Mucosa of rectum (tissue), 2 donors: ENCODE measurements around the gene PAM.

Experiments
- H3K27ac ChIP-seq, 2 donors: one replicate each; pipeline ENCODE4 v1.7.0; 2013; ENCODE audit warnings: inconsistent platforms in 2 of 2, low read depth in 2 of 2, low read length in 2 of 2
- H3K27me3 ChIP-seq, 2 donors: one replicate each; pipeline ENCODE4 v1.7.0; 2013; ENCODE audit warnings: low read length in 2 of 2; ENCODE audit not compliant: control insufficient read depth in 2 of 2, insufficient read depth in 2 of 2
- H3K36me3 ChIP-seq, 2 donors: one replicate each; pipeline ENCODE4 v1.7.0; 2013; ENCODE audit warnings: low read length in 2 of 2; ENCODE audit not compliant: control insufficient read depth in 2 of 2, insufficient read depth in 2 of 2
- H3K4me1 ChIP-seq, 2 donors: one replicate each; pipeline ENCODE4 v1.7.0; 2013; ENCODE audit warnings: low read length in 2 of 2, mild to moderate bottlenecking in 1 of 2; ENCODE audit not compliant: control insufficient read depth in 2 of 2, insufficient read depth in 2 of 2
- H3K4me3 ChIP-seq, 2 donors: one replicate each; pipeline ENCODE4 v1.7.0; 2013; ENCODE audit warnings: low read length in 2 of 2
- H3K9ac ChIP-seq, 2 donors: one replicate each; pipeline ENCODE4 v1.7.0; 2013; ENCODE audit warnings: low read length in 2 of 2, low read depth in 1 of 2, mild to moderate bottlenecking in 1 of 2
- H3K9me3 ChIP-seq, 2 donors: one replicate each; pipeline ENCODE4 v1.7.0; 2013; ENCODE audit warnings: low read length in 2 of 2; ENCODE audit not compliant: control insufficient read depth in 2 of 2
- donor health status: healthy.
- donor health status: Normal muscosa, but diverticular disease.

Gene PAM

DNA sequence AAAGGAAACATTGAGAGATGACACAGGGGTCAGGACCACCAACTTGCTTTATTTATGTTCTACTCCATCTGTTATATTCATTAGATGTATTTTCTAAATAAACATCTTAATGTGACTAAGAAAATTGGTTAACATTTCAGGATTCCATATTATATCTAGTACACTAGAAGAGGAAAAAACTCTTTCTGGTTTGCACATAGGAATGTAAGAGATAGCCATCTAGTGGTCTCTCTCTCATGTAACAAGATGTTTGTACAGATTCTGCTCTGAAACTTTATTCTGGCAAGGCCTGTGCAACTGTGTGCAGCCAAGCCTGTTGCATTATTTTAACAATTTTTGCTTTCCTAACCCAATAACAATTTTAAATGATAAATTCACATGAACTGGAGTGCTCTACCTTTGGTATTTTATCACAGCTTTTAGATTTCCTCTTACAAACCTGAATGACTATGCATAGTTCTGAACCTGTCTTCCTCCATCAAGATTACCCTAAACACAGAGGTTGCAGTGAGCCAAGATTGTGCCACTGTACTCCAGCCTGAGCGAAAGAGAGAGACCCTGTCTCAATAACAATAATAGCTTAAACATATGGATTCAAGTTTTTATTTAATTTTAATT is 216.7 kb downstream of the PAM start:
- no peaks in the 10 kb centered on the region for H3K4me1 ChIP-seq
- no peak overlapping the region for H3K4me3 ChIP-seq
- H3K27ac ChIP-seq, result no peak overlapping the region
- no peaks in the 10 kb centered on the region for H3K36me3 ChIP-seq
- H3K27me3 ChIP-seq, result no peaks in the 10 kb centered on the region
- no peaks in the 10 kb centered on the region for H3K9me3 ChIP-seq
- no peak overlapping the region for H3K9ac ChIP-seq

DNA sequence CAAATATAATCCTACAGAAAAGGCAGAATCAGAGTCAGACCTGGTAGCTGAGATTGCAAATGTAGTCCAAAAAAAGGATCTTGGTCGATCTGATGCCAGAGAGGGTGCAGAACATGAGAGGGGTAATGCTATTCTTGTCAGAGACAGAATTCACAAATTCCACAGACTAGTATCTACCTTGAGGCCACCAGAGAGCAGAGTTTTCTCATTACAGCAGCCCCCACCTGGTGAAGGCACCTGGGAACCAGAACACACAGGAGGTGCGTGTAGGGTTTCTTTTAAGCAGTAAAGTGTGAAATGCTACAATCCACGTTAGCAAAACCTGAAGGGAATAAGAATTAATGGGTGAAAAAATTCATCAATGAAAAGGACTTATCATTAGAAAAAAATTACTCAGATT is 219.1 kb downstream of the PAM start:
- H3K27ac ChIP-seq, result no peak overlapping the region
- no peak overlapping the region for H3K4me3 ChIP-seq
- no peak overlapping the region for H3K9ac ChIP-seq
- H3K36me3 ChIP-seq, result no peaks in the 10 kb centered on the region
- no peaks in the 10 kb centered on the region for H3K27me3 ChIP-seq
- H3K9me3 ChIP-seq, result no peaks in the 10 kb centered on the region
- H3K4me1 ChIP-seq, result no peaks in the 10 kb centered on the region

DNA sequence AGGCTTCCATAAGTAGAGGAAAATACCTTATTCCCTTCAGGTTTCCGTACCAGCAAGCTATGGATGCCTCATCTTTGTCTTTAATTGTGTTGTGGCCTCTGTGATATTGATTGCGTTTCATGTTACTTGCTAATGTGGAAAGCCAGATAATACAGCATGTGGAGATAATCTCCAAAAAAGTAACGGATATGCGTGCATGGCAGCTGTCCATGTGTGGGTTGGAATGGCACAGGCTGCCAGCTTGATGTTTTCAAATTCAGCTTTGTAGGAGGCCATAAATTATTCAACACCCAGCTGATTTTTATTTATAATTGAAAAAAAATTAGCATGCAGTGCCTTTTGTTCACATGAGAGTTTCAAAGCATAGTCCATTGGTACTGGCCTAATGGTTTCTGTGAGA is 219.9 kb downstream of the PAM start:
- H3K9ac ChIP-seq, result no peak overlapping the region
- H3K9me3 ChIP-seq, result no peaks in the 10 kb centered on the region
- no peaks in the 10 kb centered on the region for H3K4me1 ChIP-seq
- no peaks in the 10 kb centered on the region for H3K36me3 ChIP-seq
- H3K27ac ChIP-seq, result no peak overlapping the region
- H3K4me3 ChIP-seq, result no peak overlapping the region
- no peaks in the 10 kb centered on the region for H3K27me3 ChIP-seq

DNA sequence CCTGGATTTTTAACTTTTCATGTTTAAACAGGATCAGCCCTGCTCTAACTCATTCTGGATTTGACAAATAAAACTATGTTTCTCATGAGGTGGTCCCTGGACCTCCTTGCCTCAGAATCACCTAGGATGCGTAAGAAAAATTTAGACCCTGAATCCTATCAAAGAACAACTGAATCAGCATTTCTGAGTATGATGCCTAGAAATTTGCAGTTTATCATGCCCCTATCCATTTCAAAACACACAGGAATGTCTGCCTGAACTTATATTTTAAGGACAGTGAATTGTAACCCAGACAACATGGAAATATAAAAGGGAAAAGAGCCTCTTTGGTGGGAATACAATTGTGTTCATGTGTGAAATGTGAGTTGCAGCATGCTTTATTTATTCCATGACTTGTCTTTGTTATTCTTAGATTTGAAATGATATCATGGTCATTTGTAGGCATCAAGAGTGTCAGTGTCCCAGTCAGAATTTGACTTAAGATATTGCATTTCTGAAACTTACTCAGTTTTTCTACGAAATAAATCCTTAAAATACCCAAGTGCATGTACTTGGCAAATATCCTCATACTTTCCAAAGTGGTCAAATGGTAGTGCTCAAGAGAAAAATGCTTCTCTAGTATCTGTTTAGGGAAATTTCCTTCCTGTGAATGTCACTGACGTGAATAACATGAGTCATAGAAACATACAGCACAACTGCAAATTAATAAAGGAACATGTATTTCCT is 220.5 kb downstream of the PAM start:
- Histone ChIP-seq H3K9me3 (no peaks in the 10 kb centered on the region), H3K27me3 (no peaks in the 10 kb centered on the region), H3K4me1 (no peaks in the 10 kb centered on the region), H3K4me3 (no peak overlapping the region), H3K27ac (no peak overlapping the region), H3K9ac (no peak overlapping the region), H3K36me3 (no peaks in the 10 kb centered on the region)

DNA sequence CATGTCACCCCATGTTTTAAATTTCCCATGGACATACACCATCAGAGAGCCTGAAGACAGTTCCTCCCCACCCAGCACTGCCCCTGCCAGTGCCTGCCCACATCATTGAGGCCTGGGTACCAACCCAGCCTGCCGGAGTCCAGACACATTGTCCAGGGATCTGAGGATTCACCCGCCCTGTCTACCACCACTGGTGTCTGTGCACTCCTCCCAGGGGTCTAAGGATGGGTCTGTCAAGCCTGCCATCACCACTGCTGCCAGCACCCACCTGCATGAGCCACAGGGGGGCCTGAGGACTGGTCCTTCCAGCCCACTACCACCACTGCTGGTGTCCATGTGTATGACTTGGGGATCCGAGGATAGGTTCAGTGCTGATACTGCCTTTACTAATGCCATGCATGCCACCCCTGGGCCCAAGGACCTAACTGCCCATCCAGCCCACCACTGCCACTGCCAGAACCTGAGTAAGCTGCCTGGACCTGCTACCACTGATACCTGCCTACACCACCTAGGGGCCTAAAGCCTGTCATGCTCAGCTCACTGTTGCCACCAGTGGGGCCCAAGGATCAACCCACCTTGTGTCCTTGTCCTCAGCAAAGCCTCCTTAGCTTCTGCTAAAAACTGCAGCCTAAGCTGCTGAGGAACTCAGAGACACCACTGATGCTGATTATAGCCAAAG is 227.0 kb downstream of the PAM start:
- Histone ChIP-seq H3K36me3 (no peaks in the 10 kb centered on the region), H3K27ac (no peak overlapping the region), H3K27me3 (no peaks in the 10 kb centered on the region), H3K4me1 (no peaks in the 10 kb centered on the region), H3K4me3 (no peak overlapping the region), H3K9me3 (no peaks in the 10 kb centered on the region), H3K9ac (no peak overlapping the region)

DNA sequence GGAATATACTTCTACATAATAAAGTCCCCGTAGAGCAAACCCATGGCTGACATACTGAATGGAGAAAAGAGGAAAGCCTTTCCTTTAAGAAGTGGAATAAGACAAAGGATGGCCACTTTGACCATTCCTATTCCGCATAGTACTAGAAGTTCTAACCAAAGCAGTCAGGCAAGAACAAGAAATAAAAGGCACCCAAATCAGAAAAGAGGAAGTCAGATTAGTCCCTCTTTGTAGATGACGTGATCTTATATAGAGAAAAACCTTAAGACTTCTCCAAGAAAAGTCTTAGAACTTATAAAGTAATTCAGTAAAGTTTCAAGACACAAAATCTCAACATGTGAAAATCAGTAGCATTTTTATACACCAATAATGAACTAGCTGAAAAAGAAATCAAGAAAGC is 231.0 kb downstream of the PAM start:
- Histone ChIP-seq H3K36me3 (no peaks in the 10 kb centered on the region), H3K27me3 (no peaks in the 10 kb centered on the region), H3K4me1 (no peaks in the 10 kb centered on the region), H3K9ac (no peak overlapping the region), H3K9me3 (no peaks in the 10 kb centered on the region), H3K4me3 (no peak overlapping the region), H3K27ac (no peak overlapping the region)

GRCh38 chr5:102988459-102988858 is 233.4 kb downstream of the PAM start:
- no peak overlapping the region for H3K9ac ChIP-seq
- H3K27ac ChIP-seq, result no peak overlapping the region
- H3K36me3 ChIP-seq, result no peaks in the 10 kb centered on the region
- H3K4me3 ChIP-seq, result no peak overlapping the region
- H3K9me3 ChIP-seq, result no peaks in the 10 kb centered on the region
- H3K27me3 ChIP-seq, result no peaks in the 10 kb centered on the region
- no peaks in the 10 kb centered on the region for H3K4me1 ChIP-seq

DNA sequence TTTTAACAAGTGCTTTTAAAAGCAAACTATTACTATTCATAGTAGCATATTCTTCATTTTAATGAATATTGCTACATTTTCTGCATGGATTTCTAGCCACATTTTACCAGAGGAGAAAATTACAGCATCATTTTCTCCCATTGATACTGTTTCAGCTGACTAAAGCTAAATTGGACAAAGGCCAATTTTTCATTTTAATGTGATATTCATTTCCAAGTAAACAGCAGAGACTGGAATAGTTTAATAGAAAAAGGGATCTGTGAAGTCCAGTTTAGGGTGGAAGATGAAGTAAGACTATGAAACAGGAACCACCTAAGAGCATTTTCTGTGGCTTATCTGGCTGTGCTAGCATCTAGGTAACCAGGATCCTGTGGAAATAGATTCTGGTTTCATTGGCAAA is 236.7 kb downstream of the PAM start:
- no peak overlapping the region for H3K4me3 ChIP-seq
- no peak overlapping the region for H3K27ac ChIP-seq
- no peaks in the 10 kb centered on the region for H3K27me3 ChIP-seq
- H3K9ac ChIP-seq, result no peak overlapping the region
- H3K9me3 ChIP-seq, result no peaks in the 10 kb centered on the region
- H3K36me3 ChIP-seq, result no peaks in the 10 kb centered on the region
- H3K4me1 ChIP-seq, result no peaks in the 10 kb centered on the region

DNA sequence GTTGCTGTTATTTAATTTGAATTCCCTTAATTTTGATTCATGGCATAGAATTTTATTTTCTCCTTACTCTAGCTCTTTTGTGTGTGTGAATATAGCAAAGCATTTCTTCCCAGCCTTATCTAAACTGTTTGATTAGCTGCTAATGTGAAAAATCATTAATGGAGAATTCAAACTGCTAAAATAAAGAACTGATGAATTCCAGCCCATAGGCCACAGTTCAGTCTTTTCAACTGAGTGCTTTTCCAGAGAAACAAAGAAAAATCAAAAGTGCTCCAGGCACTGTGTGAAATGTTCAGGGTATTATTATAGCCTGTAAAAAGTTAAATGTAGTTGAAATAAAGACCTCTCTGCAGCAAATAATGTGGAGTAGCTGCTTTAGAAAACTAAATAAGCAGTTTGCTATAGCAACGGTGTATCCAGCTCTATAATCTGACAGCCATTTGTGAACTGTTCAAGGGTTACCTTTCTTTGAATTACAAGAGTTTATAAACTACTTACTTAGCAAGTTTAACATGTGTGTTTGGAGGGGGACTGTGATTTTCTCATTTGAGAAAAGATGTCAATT is 241.0 kb downstream of the PAM start:
- Histone ChIP-seq H3K36me3 (no peaks in the 10 kb centered on the region), H3K9ac (no peak overlapping the region), H3K4me3 (no peak overlapping the region), H3K27me3 (no peaks in the 10 kb centered on the region), H3K27ac (no peak overlapping the region), H3K4me1 (no peaks in the 10 kb centered on the region), H3K9me3 (no peaks in the 10 kb centered on the region)

GRCh38 chr5:102998224-102998623 is 243.1 kb downstream of the PAM start:
- no peak overlapping the region for H3K9ac ChIP-seq
- H3K27me3 ChIP-seq, result no peaks in the 10 kb centered on the region
- H3K9me3 ChIP-seq, result no peaks in the 10 kb centered on the region
- H3K4me1 ChIP-seq, result no peaks in the 10 kb centered on the region
- no peak overlapping the region for H3K4me3 ChIP-seq
- H3K36me3 ChIP-seq, result no peaks in the 10 kb centered on the region
- H3K27ac ChIP-seq, result no peak overlapping the region
